IMR-90 (cell line): ENCODE results near the gene VAMP3. TPM values are rescaled to one million over a fixed set of nuclear protein-coding genes. Genes with fewer than 3 reads are reported as not detected.

Experiments
- ATAC-seq: fragments of 200-7000 bp; cut with Tn5 transposase; 2 replicates; pipeline ENCODE4 v1.9.1; 2020; ENCODE audit warnings: low read depth, mild to moderate bottlenecking, moderate library complexity
- BruUV-seq: library from RNA; stranded (reverse); fragments of 400-500 nt; replicated peaks from 2 replicates; lab custom pipeline; 2021; lab: Mats Ljungman, UMichigan
- CTCF ChIA-PET: fragments of 300-600 bp; formaldehyde crosslinking; extraction: SDS; loops from one replicate; lab custom pipeline; 2021; ENCODE audit warnings: antibody characterized with exemption; lab: Yijun Ruan, JAX
- POLR2A ChIA-PET: fragments of 300-600 bp; sonication (Branson Sonifier 250); formaldehyde crosslinking; loops from one replicate; lab custom pipeline; 2022; ENCODE audit warnings: antibody characterized with exemption; ENCODE audit not compliant: unreplicated experiment; lab: Charles Lee
- DNase-seq: peaks from one replicate; pipeline ENCODE4 v3.0.0; 2013
- H2AFZ ChIP-seq: replicated peaks from 2 replicates; pipeline ENCODE3; 2013; ENCODE audit warnings: low read length, mild to moderate bottlenecking; ENCODE audit not compliant: poor library complexity
- H2AK5ac ChIP-seq: 2 replicates; pipeline ENCODE4 v1.6.1; 2013; ENCODE audit warnings: low read depth, low read length, inconsistent platforms
- H2AK9ac ChIP-seq: replicated peaks from 2 replicates; pipeline ENCODE3; 2013; ENCODE audit warnings: mild to moderate bottlenecking, low read depth, low read length, moderate library complexity; ENCODE audit not compliant: poor library complexity
- H2BK120ac ChIP-seq: 2 replicates; pipeline ENCODE4 v1.6.1; 2013; ENCODE audit warnings: low read depth, low read length, inconsistent platforms
- H2BK15ac ChIP-seq: 3 replicates; pipeline ENCODE4 v1.6.1; 2013; ENCODE audit warnings: low read depth, low read length, inconsistent platforms
- H2BK20ac ChIP-seq: 2 replicates; pipeline ENCODE4 v1.6.1; 2013; ENCODE audit warnings: low read depth, mild to moderate bottlenecking, inconsistent platforms, low read length, moderate library complexity
- H2BK5ac ChIP-seq: 2 replicates; pipeline ENCODE4 v1.6.1; 2013; ENCODE audit warnings: mild to moderate bottlenecking, low read depth, low read length, inconsistent platforms; ENCODE audit not compliant: poor library complexity, severe bottlenecking
- H3K14ac ChIP-seq: replicated peaks from 2 replicates; pipeline ENCODE4 v1.6.1; 2013; ENCODE audit warnings: low read depth, low read length, inconsistent platforms
- H3K18ac ChIP-seq: 2 replicates; pipeline ENCODE4 v1.6.1; 2013; ENCODE audit warnings: low read depth, low read length, control low read depth
- H3K23ac ChIP-seq: 2 replicates; pipeline ENCODE4 v1.6.1; 2013; ENCODE audit warnings: low read depth, low read length, inconsistent platforms
- H3K27ac ChIP-seq: 2 replicates; pipeline ENCODE4 v1.5.1; 2013; ENCODE audit warnings: mild to moderate bottlenecking, control low read depth, low read length; ENCODE audit not compliant: insufficient read depth
- H3K27me3 ChIP-seq: 2 replicates; pipeline ENCODE4 v1.6.1; 2013; ENCODE audit warnings: low read length; ENCODE audit not compliant: control insufficient read depth, insufficient read depth
- H3K36me3 ChIP-seq: 2 replicates; pipeline ENCODE4 v1.6.1; 2013; ENCODE audit warnings: low read length, mixed read lengths; ENCODE audit not compliant: control insufficient read depth, insufficient read depth
- H3K4ac ChIP-seq: 2 replicates; pipeline ENCODE4 v1.6.1; 2013; ENCODE audit warnings: low read depth, low read length, inconsistent platforms
- H3K4me1 ChIP-seq: 2 replicates; pipeline ENCODE4 v1.6.1; 2013; ENCODE audit warnings: low read length, mixed read lengths; ENCODE audit not compliant: control insufficient read depth, insufficient read depth
- H3K4me2 ChIP-seq: 2 replicates; pipeline ENCODE4 v1.6.1; 2013; ENCODE audit warnings: low read depth, mild to moderate bottlenecking, control low read depth, low read length, moderate library complexity
- H3K4me3 ChIP-seq: 2 replicates; pipeline ENCODE4 v1.5.1; 2013; ENCODE audit warnings: low read depth, mild to moderate bottlenecking, control low read depth, low read length, moderate library complexity; ENCODE audit not compliant: insufficient read depth
- H3K56ac ChIP-seq: 2 replicates; pipeline ENCODE4 v1.6.1; 2013; ENCODE audit warnings: low read length, inconsistent platforms; ENCODE audit not compliant: insufficient read depth; ENCODE audit errors: extremely low read depth
- H3K79me1 ChIP-seq, 2 experiments: 2 replicates each; pipeline ENCODE4 v1.6.1; 2013; ENCODE audit warnings: low read length in 2 of 2, inconsistent platforms in 1 of 2, low read depth in 1 of 2
- H3K9ac ChIP-seq: 2 replicates; pipeline ENCODE4 v1.6.1; 2013; ENCODE audit warnings: low read depth, low read length, control low read depth
- H3K9me1 ChIP-seq: 2 replicates; pipeline ENCODE4 v1.6.1; 2013; ENCODE audit warnings: low read length, inconsistent platforms; ENCODE audit not compliant: insufficient read depth
- H3K9me3 ChIP-seq: 2 replicates; pipeline ENCODE4 v1.6.1; 2013; ENCODE audit warnings: low read length; ENCODE audit not compliant: control insufficient read depth, insufficient read depth
- H4K20me1 ChIP-seq: 2 replicates; pipeline ENCODE4 v1.6.1; 2013; ENCODE audit warnings: low read length, inconsistent platforms; ENCODE audit not compliant: insufficient read depth
- H4K5ac ChIP-seq: 2 replicates; pipeline ENCODE4 v1.6.1; 2013; ENCODE audit warnings: mild to moderate bottlenecking, low read depth, low read length, control low read depth
- H4K8ac ChIP-seq, 2 experiments: 2 replicates each; pipeline ENCODE4 v1.6.1; 2013; ENCODE audit warnings: low read depth in 2 of 2, low read length in 2 of 2, control low read depth in 1 of 2, inconsistent platforms in 1 of 2
- H4K91ac ChIP-seq: 2 replicates; pipeline ENCODE4 v1.6.1; 2013; ENCODE audit warnings: low read depth, low read length, inconsistent platforms; ENCODE audit not compliant: insufficient read depth
- CEBPB ChIP-seq: IDR thresholded peaks from 2 replicates; pipeline ENCODE4 v1.6.1; 2012; ENCODE audit warnings: low read depth, low read length, improper control_type of control experiment
- CHD1 ChIP-seq: IDR thresholded peaks from 2 replicates; pipeline ENCODE4 v1.6.1; 2012; ENCODE audit warnings: low read depth, low read length, improper control_type of control experiment
- CTCF ChIP-seq: conservative IDR thresholded peaks from 2 replicates; pipeline ENCODE4 v1.5.1; 2012; ENCODE audit warnings: mild to moderate bottlenecking, low read depth, low read length, improper control_type of control experiment
- ELK1 ChIP-seq: fragments of 150-350 bp; IDR thresholded peaks from 2 replicates; pipeline ENCODE4 v1.6.1; 2016; ENCODE audit warnings: low read depth, mild to moderate bottlenecking, low read length, moderate library complexity, borderline replicate concordance
- FOS ChIP-seq: fragments of 150-350 bp; IDR thresholded peaks from 2 replicates; pipeline ENCODE4 v1.6.1; 2016; ENCODE audit warnings: low read depth, low read length
- MAFK ChIP-seq: IDR thresholded peaks from 2 replicates; pipeline ENCODE4 v1.6.1; 2012; ENCODE audit warnings: low read depth, low read length, improper control_type of control experiment
- MAZ ChIP-seq: IDR thresholded peaks from 2 replicates; pipeline ENCODE4 v1.6.1; 2012; ENCODE audit warnings: low read depth, mild to moderate bottlenecking, low read length, improper control_type of control experiment, moderate library complexity, borderline replicate concordance
- NFE2L2 ChIP-seq: fragments of 150-350 bp; IDR thresholded peaks from 2 replicates; pipeline ENCODE4 v1.6.1; 2016; ENCODE audit warnings: low read depth, mild to moderate bottlenecking, low read length
- RAD21 ChIP-seq: IDR thresholded peaks from 2 replicates; pipeline ENCODE4 v1.6.1; 2012; ENCODE audit warnings: low read length, improper control_type of control experiment
- RCOR1 ChIP-seq: IDR thresholded peaks from 2 replicates; pipeline ENCODE4 v1.6.1; 2012; ENCODE audit warnings: mild to moderate bottlenecking, low read length, improper control_type of control experiment; ENCODE audit not compliant: insufficient replicate concordance
- RFX5 ChIP-seq: IDR thresholded peaks from 2 replicates; pipeline ENCODE4 v1.8.0; 2012; ENCODE audit warnings: low read depth, mild to moderate bottlenecking, low read length, moderate library complexity
- SMC3 ChIP-seq: fragments of 150-350 bp; IDR thresholded peaks from 2 replicates; pipeline ENCODE4 v1.6.1; 2016; ENCODE audit warnings: low read depth, mild to moderate bottlenecking, antibody characterized with exemption, low read length, moderate library complexity
- USF2 ChIP-seq: fragments of 150-350 bp; IDR thresholded peaks from 2 replicates; pipeline ENCODE4 v1.6.1; 2017; ENCODE audit warnings: mild to moderate bottlenecking, antibody characterized with exemption, low read length, low read depth
- WGBS, 2 experiments: methylation state at CpG; one replicate each; pipeline versions ENCODE4 v1.1.5 to v1.1.7; 2013; ENCODE audit warnings: missing lambda C conversion rate in 2 of 2; ENCODE audit not compliant: insufficient read length in 1 of 2; ENCODE audit errors: extremely low coverage in 2 of 2; 5-methylcytosine and 5-hydroxymethylcytosine counted together
- dilution Hi-C: fragments of 300-500 bp; cut with HindIII; formaldehyde crosslinking; loops from one replicate; pipeline ENCODE4 v1.14.3; 2018; ENCODE audit warnings: low sequenced_read_pairs; ENCODE audit not compliant: unreplicated experiment
- in situ Hi-C: fragments of 300-500 bp; cut with MboI; formaldehyde crosslinking; loops from 3 replicates; pipeline ENCODE4 v1.14.3; 2019; ENCODE audit warnings: low sequenced_read_pairs, inconsistent platforms, mixed read lengths
- intact Hi-C: fragments of 100-400 bp; cut with micrococcal nuclease; formaldehyde crosslinking; loops from 2 replicates; pipeline ENCODE4 v1.10.0; 2022
- polyA plus RNA-seq, 3 experiments: library from polyadenylated mRNA; depleted of rRNA; stranded (reverse); fragments of >200 nt; gene quantifications; 2 replicates each; pipeline ENCODE4 v1.2.3, GENCODE V29; 2012; ENCODE audit warnings: low replicate concordance in 1 of 3
- total RNA-seq: library from RNA; depleted of rRNA; stranded (reverse); fragments of >200 nt; gene quantifications from 2 replicates; pipeline ENCODE4 v1.2.3, GENCODE V29; 2012

VAMP3 gene
- total and polyA plus RNA-seq, 2 of the 4 experiments (the other 2 are of a cell fraction), result 99.1 to 354 TPM

GRCh38 chr1:7729761-7730160 is 41.3 kb upstream of the VAMP3 start:
- Histone ChIP-seq H3K4me1 (no peaks in the 10 kb centered on the region), H2AK5ac (no peak overlapping the region), H4K91ac (no peak overlapping the region), H3K36me3 (no peaks in the 10 kb centered on the region), H2BK5ac (no peak overlapping the region), H4K8ac (no peak overlapping the region), H3K4ac (no peak overlapping the region), H2AFZ (no peak overlapping the region), H3K9me1 (no peaks in the 10 kb centered on the region), H3K23ac (no peak overlapping the region), H3K27me3 (peaks cover 38% of the 10 kb centered on the region), H2BK20ac (no peak overlapping the region), H3K14ac (no peak overlapping the region), H4K20me1 (no peaks in the 10 kb centered on the region), H3K4me3 (no peak overlapping the region), H3K9me3 (no peaks in the 10 kb centered on the region), H3K9ac (no peak overlapping the region), H2AK9ac (no peak overlapping the region), H4K5ac (no peak overlapping the region), H3K27ac (no peak overlapping the region), H3K79me1 (no peaks in the 10 kb centered on the region), H2BK15ac (no peak overlapping the region), H3K18ac (no peak overlapping the region), H2BK120ac (no peak overlapping the region), H3K56ac (no peak overlapping the region), H3K4me2 (no peak overlapping the region)
- in situ Hi-C loops, result no loop called here
- BruUV-seq, result no TSS peak
- intact Hi-C loops, result no loop called here
- ATAC-seq, result no peak
- DNase-seq, result no peak
- WGBS, 2 experiments, result no CpG with 5 or more reads among the region's 5 CpGs
- dilution Hi-C loops, result no loop called here
- ChIA-PET CTCF (no interaction called here), POLR2A (no interaction called here)
- TF ChIP-seq MAZ, result no peak
- TF ChIP-seq ELK1, result no peak
- no peak for TF ChIP-seq SMC3
- no peak for TF ChIP-seq RCOR1
- TF ChIP-seq RAD21, result no peak
- TF ChIP-seq USF2, result no peak
- no peak for TF ChIP-seq FOS
- no peak for TF ChIP-seq MAFK
- TF ChIP-seq RFX5, result no peak
- no peak for TF ChIP-seq NFE2L2
- no peak for TF ChIP-seq CHD1
- no peak for TF ChIP-seq CTCF
- TF ChIP-seq CEBPB, result no peak
